GM11168 (cell line): ENCODE measurements around the gene RCOR1.
"Not testable (repeated sequence)": the region's sequence is repeated elsewhere in the genome, so short reads cannot be mapped to it uniquely, and the experiment has no call there.

Source experiments
- in situ Hi-C: fragments of 300-500 bp; cut with MboI; formaldehyde crosslinking; loops from one replicate; pipeline ENCODE4 v1.12.0; 2022; ENCODE audit warnings: low sequenced_read_pairs; ENCODE audit not compliant: unreplicated experiment

RCOR1 gene

GRCh38 chr14:102624666-102625065, 32.2 kb downstream of the RCOR1 start:
- in situ Hi-C loops: no loop called here

- in situ Hi-C loops: no loop called here
Observed at GRCh38 chr14:102625564-102626296, 33.3 kb downstream of the RCOR1 start.

- in situ Hi-C loops: no loop called here
Observed at GRCh38 chr14:102626530-102626929, 34.1 kb downstream of the RCOR1 start.

- in situ Hi-C loops: no loop called here
Observed at GRCh38 chr14:102629011-102629444, 36.6 kb downstream of the RCOR1 start.

- in situ Hi-C loops: no loop called here
Observed at GRCh38 chr14:102629808-102630350, 37.4 kb downstream of the RCOR1 start.

- in situ Hi-C loops: no loop called here
Observed at GRCh38 chr14:102630405-102630804, 38.0 kb downstream of the RCOR1 start.

- in situ Hi-C loops: no loop called here
Observed at GRCh38 chr14:102630881-102631280, 38.4 kb downstream of the RCOR1 start.

GRCh38 chr14:102633906-102634595, 41.6 kb downstream of the RCOR1 start:
- in situ Hi-C loops: no loop called here

GRCh38 chr14:102639611-102640010, 47.2 kb downstream of the RCOR1 start:
- in situ Hi-C loops: not testable (repeated sequence)

- in situ Hi-C loops: no loop called here
Observed at GRCh38 chr14:102644523-102644922, 52.1 kb downstream of the RCOR1 start.

- in situ Hi-C loops: no loop called here
Observed at GRCh38 chr14:102645746-102646440, 53.4 kb downstream of the RCOR1 start.

GRCh38 chr14:102646615-102647014, 54.2 kb downstream of the RCOR1 start:
- in situ Hi-C loops: no loop called here

GRCh38 chr14:102652194-102652593, 59.7 kb downstream of the RCOR1 start:
- in situ Hi-C loops: no loop called here

GRCh38 chr14:102654298-102654697, 61.8 kb downstream of the RCOR1 start:
- in situ Hi-C loops: no loop called here

GRCh38 chr14:102655137-102655536, 62.7 kb downstream of the RCOR1 start:
- in situ Hi-C loops: no loop called here

GRCh38 chr14:102659797-102660196, 67.3 kb downstream of the RCOR1 start:
- in situ Hi-C loops: no loop called here

- in situ Hi-C loops: no loop called here
Observed at GRCh38 chr14:102661614-102662013, 69.2 kb downstream of the RCOR1 start.

GRCh38 chr14:102662636-102663430, 70.4 kb downstream of the RCOR1 start:
- in situ Hi-C loops: no loop called here

GRCh38 chr14:102663440-102663839, 71.0 kb downstream of the RCOR1 start:
- in situ Hi-C loops: no loop called here

- in situ Hi-C loops: no loop called here
Observed at GRCh38 chr14:102665621-102666020, 73.2 kb downstream of the RCOR1 start.
